NCI-H2171 treated with DMSO at 0.1 percent for 48 hours (cell line): ENCODE results near the gene RHOBTB3.
"Not testable (repeated sequence)": the region's sequence is repeated elsewhere in the genome, so short reads cannot be mapped to it uniquely, and the experiment has no call there.

ENCODE experiments used
- DNase-seq: peaks from one replicate; lab custom pipeline; 2025; lab: John Stamatoyannopoulos, UW

RHOBTB3 gene

GRCh38 chr5:95801961-95802360 is 70.8 kb downstream of the RHOBTB3 start:
- DNase-seq, result no peak

DNA sequence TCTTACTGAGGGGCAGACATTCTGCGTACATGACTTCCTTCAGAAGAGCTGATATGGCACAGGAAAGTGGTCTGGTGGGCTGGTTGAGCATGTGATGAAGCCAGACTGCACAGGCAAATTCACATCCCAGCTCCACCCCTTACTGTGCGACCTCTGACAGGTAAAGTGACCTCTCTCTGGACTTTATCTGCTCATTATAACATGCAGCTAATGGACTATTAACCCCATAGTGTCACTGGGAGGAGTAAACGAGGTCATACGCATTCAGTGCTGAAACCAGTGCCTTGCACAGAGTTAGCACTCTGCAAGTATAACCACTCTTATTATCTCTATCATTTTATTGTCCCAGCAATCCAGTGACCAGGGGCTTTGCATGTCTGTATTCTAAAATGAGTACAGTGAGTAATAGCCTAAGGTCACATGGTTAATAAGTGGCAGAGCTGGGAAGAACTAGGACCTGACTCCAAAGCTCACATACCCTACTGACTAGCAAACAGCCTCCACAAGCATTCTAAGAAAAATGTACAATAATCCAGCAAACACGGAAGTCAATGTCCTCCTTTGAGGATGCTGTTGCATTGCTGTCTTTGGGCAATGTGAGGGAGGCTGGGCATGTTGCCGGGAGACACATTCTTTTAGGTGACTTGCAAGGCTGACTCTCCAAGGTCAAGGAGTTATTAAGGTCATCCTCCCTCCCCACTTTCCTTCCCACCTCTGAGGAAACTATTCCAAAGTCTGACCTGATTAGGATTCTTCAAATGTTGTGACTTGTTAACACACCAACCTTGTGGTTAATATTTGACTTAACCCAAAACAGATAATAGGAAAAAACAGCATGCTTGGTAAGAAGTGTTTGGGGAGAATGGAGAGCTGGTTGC is 72.4 kb downstream of the RHOBTB3 start:
- DNase-seq, result no peak

DNA sequence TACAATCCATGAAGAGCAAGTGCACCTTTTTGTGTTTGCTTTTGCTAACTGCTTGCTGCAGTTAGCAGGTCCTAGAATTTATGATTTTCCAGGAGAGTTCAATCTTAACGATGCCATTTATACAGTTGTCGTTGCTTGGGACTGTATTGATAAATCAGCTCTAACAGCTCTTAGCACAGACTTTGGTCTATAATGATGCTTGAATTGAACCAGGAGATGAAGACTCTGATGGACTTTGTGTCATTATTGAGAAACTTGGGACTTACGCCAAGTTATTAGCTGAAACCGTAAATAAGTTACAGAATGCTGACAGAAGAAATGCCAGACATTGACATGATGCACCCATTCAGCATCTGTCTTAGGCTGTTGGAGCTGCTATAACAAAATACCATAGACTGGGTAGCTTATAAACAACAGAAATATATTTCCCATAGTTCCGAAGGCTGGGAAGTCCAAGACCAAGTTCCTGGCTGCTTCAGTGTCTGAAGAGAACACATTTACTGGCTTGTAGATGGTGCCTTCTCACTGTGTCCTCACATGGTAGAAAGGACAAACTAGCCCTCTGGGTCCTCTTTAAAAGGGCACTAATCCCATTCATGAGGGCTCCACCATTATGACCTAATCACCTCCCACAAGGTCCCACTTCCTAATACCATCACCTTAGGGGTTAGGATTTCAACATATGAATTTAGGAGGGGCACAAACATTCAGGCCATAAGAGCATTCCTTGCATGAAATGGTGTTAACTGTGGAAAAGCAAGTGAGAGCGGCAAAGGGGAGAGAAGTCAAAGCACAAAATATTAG is 73.8 kb downstream of the RHOBTB3 start:
- no peak for DNase-seq

- DNase-seq, result no peak
Observed at GRCh38 chr5:95806687-95807086, 75.6 kb downstream of the RHOBTB3 start.

- DNase-seq, result no peak
Observed at GRCh38 chr5:95808013-95808685, 77.0 kb downstream of the RHOBTB3 start.

DNA sequence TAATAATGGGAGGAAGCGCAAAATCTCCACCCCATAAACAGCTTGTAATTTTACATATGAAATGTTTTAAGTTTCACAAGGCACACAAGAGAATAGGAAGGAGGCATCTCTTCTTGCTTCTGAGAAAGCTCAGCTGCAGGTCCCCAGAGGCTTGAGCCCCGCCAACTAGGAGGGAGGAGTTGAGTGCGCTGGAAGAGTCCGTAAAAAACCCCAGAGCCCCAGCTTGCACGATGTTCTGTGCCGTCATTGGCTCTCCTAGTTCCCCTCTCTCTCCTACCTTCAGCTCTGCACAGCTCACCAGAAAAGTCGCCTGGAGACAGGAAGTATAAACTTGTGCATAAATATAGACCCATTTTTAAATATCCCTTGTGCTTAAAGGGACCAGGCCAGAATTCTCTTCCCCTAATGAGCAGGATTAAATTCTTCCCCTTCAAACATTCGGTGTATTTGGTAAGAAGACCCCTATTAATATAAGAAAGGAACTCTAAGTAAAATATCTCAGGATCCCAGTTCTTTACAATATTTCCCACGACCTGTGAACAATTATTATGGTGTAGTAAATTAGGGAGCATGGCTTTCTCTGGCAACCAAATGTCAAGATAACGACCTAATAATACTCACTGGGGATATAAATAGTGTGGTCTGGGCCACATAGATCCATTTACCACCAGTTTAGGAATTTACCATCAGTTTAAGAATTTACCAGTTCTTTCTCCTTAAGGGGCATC is 77.7 kb downstream of the RHOBTB3 start:
- no peak for DNase-seq

DNA sequence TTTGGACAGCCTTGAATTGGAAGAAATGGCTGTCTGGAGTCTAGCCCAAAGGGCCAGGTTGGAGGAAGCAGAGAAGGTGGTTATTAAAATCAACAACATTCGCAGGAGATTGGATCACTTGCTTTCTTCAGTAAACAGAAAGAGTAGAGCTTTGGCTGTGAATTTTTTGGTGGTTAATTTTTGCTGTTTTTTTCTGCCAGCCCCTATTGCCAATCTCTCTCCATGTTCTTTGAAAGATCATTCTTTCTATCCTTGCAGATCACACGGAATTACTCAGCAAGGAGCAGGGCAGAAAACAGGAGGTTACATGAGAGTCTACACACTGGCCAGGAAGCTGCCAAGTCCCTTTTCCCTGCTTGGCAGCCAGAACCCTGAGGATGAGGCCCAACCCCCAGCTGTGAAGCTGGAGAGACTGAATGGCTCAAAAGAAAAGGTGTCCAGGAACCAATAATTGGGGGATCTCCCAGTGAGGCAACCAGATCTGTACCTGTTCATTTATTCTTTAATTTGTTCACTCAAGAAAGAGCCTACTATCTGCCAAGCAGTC is 78.4 kb downstream of the RHOBTB3 start:
- DNase-seq, result no peak

DNA sequence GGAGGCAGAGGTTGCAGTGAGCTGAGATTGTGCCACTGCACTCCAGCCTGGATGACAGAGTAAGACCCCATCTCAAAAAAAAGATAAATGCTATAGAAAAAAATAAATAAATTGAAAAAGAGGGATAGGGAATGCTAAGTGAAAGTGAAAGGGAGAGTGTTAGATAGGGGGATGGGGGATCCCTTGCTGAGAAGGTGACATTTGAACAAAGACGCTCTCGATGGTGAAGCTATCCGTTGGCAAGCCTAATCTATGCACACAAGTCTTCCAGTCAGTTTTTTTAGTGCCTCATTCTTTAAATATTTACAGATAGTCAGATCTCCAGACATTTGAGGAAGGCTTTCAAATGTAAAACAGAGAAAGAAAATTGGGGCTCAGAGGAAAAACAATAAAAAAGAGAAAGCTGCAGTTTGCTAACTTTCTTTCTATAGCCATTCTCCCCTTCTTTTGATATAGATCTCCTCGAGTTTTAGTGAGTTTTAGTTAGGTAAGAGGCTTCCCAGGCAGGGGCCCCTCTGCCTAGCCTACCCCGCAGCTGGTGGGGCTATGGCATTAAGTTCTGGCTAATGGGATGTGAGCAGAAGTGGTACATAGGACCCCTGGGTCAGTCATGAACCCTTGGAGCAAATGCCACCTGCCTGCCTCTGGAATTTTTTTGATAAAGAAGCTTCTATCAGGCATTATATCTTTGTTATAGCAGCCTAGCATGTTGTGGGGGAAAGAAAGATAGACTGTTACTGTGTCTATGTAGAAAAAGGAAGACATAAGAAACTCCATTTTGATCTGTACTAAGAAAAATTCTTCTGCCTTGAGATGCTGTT is 79.4 kb downstream of the RHOBTB3 start:
- DNase-seq, result no peak

GRCh38 chr5:95811126-95811423 is 79.9 kb downstream of the RHOBTB3 start:
- not testable (repeated sequence) for DNase-seq

DNA sequence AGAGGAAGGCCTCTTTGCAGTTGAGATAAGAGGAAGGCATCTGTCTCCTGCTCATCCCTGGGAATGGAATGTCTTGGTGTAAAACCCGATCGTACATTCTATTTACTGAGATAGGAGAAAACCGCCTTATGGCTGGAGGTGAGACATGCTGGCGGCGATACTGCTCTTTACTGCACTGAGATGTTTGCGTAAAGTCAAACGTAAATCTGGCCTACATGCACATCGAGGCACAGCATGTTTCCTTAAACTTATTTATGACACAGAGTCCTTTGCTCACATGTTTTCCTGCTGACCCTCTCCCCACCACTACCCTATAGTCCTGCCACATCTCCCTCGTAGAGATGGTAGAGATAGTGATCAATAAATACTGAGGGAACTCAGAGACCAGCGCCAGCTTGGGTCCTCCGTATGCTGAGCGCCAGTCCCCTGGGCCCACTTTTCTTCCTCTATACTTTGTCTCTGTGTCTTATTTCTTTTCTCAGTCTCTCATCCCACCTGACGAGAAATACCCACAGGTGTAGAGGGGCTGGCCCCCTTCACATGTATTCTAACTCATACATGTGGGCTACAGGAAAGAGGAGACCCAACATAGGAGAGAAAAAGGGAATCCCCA is 80.4 kb downstream of the RHOBTB3 start:
- DNase-seq, result not testable (repeated sequence)

GRCh38 chr5:95812074-95812471 is 80.9 kb downstream of the RHOBTB3 start:
- DNase-seq, result no peak

DNA sequence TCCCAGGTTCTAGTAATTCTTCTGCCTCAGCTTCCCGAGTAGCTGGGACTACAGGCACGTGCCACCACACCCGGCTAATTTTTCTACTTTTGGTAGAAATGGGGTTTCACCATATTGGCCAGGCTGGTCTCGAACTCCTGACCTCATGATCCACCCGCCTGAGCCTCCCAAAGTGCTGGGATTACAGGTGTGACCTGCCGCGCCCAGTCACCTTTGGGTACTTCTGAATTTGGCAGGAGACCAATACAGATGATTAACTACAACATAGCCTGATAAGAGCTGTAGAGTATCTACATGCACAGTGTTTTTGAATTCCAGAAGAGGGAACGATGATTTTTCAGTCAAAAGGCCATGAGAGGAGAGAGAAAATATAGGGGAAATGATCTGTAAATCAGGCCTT is 81.9 kb downstream of the RHOBTB3 start:
- not testable (repeated sequence) for DNase-seq

DNA sequence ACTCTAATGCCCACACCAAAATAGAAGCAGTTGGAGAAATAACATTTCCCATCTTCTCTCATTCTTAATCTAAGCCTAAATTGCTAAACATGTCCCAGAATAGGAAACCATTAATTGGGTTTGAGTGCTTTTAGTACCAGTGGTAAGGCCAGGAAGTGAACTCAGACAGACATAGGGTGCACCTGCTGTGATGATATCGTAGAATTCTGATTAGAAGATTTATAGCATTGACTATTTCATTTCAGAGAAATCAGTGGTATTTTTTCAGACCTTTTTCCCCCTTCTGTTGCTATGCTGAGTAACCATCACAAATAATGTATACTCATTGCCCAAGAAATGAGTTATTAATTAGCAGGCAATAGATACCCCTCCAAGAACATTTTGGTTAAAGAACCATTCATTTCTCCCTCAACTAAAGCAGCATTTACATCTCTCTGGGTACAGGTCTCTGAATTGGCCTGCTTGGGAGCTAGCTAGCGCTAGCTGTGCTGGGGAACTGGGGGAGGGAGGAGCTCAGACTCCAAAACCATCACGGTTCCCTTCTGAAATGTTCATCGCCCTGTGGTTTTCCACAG is 84.1 kb downstream of the RHOBTB3 start:
- no peak for DNase-seq

DNA sequence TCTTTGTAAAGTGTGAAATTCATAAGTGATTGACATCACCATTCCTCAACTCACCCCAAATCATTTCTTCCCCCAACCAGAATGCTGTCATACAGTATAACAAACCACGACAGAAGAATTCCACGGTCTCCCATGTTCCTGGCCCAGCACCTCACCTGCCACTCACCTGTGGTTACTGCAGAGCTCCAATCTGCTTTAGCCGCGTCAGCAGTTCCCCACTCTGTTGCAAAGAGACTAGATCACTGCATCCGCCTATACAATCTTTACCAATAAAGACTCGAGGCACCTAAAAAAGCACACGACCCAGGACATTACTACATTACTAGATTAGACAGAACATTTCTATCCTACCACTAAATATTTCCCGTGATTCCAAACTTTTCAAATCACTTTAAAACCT is 85.2 kb downstream of the RHOBTB3 start:
- no peak for DNase-seq

DNA sequence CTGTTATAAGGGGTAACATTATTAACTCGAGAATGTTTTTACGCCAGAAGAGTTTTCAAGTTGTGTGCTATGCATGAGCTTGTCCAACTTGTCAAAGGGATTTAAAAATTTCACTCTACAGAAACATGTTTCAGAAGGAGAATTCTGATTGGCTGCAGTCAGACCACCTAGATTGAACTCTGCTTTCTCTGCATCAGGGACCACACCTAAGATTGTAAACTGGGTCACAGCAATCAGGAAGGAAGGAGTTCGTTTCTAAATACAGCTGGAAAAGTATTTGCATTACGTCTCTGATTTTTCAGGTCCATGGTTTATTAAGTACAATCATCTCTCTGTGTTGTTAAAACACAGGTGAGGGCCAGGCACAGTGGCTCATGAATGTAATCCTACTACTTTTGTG is 85.6 kb downstream of the RHOBTB3 start:
- no peak for DNase-seq

- DNase-seq, result no peak
Observed at GRCh38 chr5:95817430-95817829, 86.3 kb downstream of the RHOBTB3 start.

- DNase-seq, result no peak
Observed at GRCh38 chr5:95818181-95819147, 87.3 kb downstream of the RHOBTB3 start.

GRCh38 chr5:95821110-95822021 is 90.2 kb downstream of the RHOBTB3 start:
- DNase-seq, result no peak
